Measurements from ENCODE around the gene SLC19A1. TPM values are rescaled to one million over a fixed set of nuclear protein-coding genes. Genes with fewer than 3 reads are reported as not detected.

The SLC19A1 gene
- total RNA-seq, 4 donors from 2014 or later, result 1.8 to 9.6 (median 2.1) TPM

- no peak for DNase-seq
- Histone ChIP-seq H3K4me3 (no peak overlapping the region), H3K36me3 (no peaks in the 10 kb centered on the region), H3K9me3 (no peaks in the 10 kb centered on the region), H3K27me3 (peaks cover 0 to 7% (median 0%) of the 10 kb centered on the region in 3 donors), H3K4me1 (no peaks in the 10 kb centered on the region), H3K27ac (no peak overlapping the region)
- no peak for TF ChIP-seq CTCF (IDR thresholded peaks at IDR 0.05 in 4 of 5, conservative IDR thresholded peaks at IDR 0.05 in 1 of 5)
- no peak for TF ChIP-seq POLR2A (IDR thresholded peaks at IDR 0.05)
- ATAC-seq, result no peak
- in situ Hi-C loops (cut with MboI; ENCODE audit: low sequenced_read_pairs in 4 of 4) (no loop called here), intact Hi-C loops (cut with DNase I; ENCODE audit: low total_unique reads) (no loop called here)
These were observed 74.9 kb downstream of the SLC19A1 start for GRCh38 chr21:45467221-45467779.

GRCh38 chr21:45466330-45467220 lies 75.7 kb downstream of the SLC19A1 start:
- Histone ChIP-seq H3K27ac (no peak overlapping the region), H3K36me3 (no peaks in the 10 kb centered on the region), H3K4me3 (no peak overlapping the region), H3K4me1 (no peaks in the 10 kb centered on the region), H3K27me3 (peaks cover 0 to 7% (median 0%) of the 10 kb centered on the region in 3 donors), H3K9me3 (no peaks in the 10 kb centered on the region)
- intact Hi-C loops (cut with DNase I; ENCODE audit: low total_unique reads) (no loop called here), in situ Hi-C loops (cut with MboI; ENCODE audit: low sequenced_read_pairs in 4 of 4) (no loop called here)
- DNase-seq, result no peak
- no peak for ATAC-seq
- TF ChIP-seq POLR2A (IDR thresholded peaks at IDR 0.05) (no peak), CTCF (IDR thresholded peaks at IDR 0.05 in 4 of 5, conservative IDR thresholded peaks at IDR 0.05 in 1 of 5) (no peak)

GRCh38 chr21:45465611-45466329 lies 76.5 kb downstream of the SLC19A1 start:
- in situ Hi-C loops (cut with MboI; ENCODE audit: low sequenced_read_pairs in 4 of 4), result no loop called here
- Histone ChIP-seq H3K4me1 (no peaks in the 10 kb centered on the region), H3K27ac (no peak overlapping the region), H3K27me3 (peaks cover 0 to 7% (median 0%) of the 10 kb centered on the region in 3 donors), H3K9me3 (no peaks in the 10 kb centered on the region), H3K36me3 (no peaks in the 10 kb centered on the region), H3K4me3 (no peak overlapping the region)
- DNase-seq (no peak), ATAC-seq (no peak)
- intact Hi-C loops (cut with DNase I; ENCODE audit: low total_unique reads), result no loop called here
- TF ChIP-seq POLR2A (IDR thresholded peaks at IDR 0.05), result no peak
- TF ChIP-seq CTCF (IDR thresholded peaks at IDR 0.05 in 4 of 5, conservative IDR thresholded peaks at IDR 0.05 in 1 of 5), result no peak

- no peak for ATAC-seq
These were observed 77.1 kb downstream of the SLC19A1 start for GRCh38 chr21:45465105-45465504.

More at GRCh38 chr21:45465105-45465504, 77.1 kb downstream of the SLC19A1 start:
- no peak for DNase-seq
- Histone ChIP-seq H3K4me1 (no peaks in the 10 kb centered on the region), H3K27ac (no peak overlapping the region), H3K36me3 (no peaks in the 10 kb centered on the region), H3K9me3 (no peaks in the 10 kb centered on the region), H3K27me3 (peaks cover 0 to 7% (median 0%) of the 10 kb centered on the region in 3 donors), H3K4me3 (no peak overlapping the region)
- TF ChIP-seq CTCF (IDR thresholded peaks at IDR 0.05 in 4 of 5, conservative IDR thresholded peaks at IDR 0.05 in 1 of 5), result no peak
- no peak for TF ChIP-seq POLR2A (IDR thresholded peaks at IDR 0.05)
- in situ Hi-C loops (cut with MboI; ENCODE audit: low sequenced_read_pairs in 4 of 4), result no loop called here
- intact Hi-C loops (cut with DNase I; ENCODE audit: low total_unique reads), result no loop called here
